Measurements from ENCODE around the gene ANKFY1.

Gene ANKFY1

GRCh38 chr17:4162775-4163466 lies 100.9 kb downstream of the ANKFY1 start:
- TF ChIP-seq CTCF (IDR thresholded peaks at IDR 0.05; ENCODE audit: low read depth, low read length): no peak
- no peak for DNase-seq (ENCODE audit: extremely low read depth, low read depth)

- no peak for DNase-seq (ENCODE audit: extremely low read depth, low read depth)
- no peak for TF ChIP-seq CTCF (IDR thresholded peaks at IDR 0.05; ENCODE audit: low read depth, low read length)
These were observed 101.5 kb downstream of the ANKFY1 start for GRCh38 chr17:4162321-4162720.

- no peak for TF ChIP-seq CTCF (IDR thresholded peaks at IDR 0.05; ENCODE audit: low read depth, low read length)
- no peak for DNase-seq (ENCODE audit: extremely low read depth, low read depth)
These were observed 101.8 kb downstream of the ANKFY1 start for GRCh38 chr17:4161967-4162305.

GRCh38 chr17:4161192-4161966 lies 102.4 kb downstream of the ANKFY1 start:
- peak; percentile 51 for TF ChIP-seq CTCF (IDR thresholded peaks at IDR 0.05; ENCODE audit: low read depth, low read length)
- peak; percentile 89 for DNase-seq (ENCODE audit: extremely low read depth, low read depth)

GRCh38 chr17:4160294-4160859 lies 103.4 kb downstream of the ANKFY1 start:
- DNase-seq (ENCODE audit: extremely low read depth, low read depth): no peak
- TF ChIP-seq CTCF (IDR thresholded peaks at IDR 0.05; ENCODE audit: low read depth, low read length): no peak

- no peak for DNase-seq (ENCODE audit: extremely low read depth, low read depth)
- TF ChIP-seq CTCF (IDR thresholded peaks at IDR 0.05; ENCODE audit: low read depth, low read length): no peak
These were observed 104.0 kb downstream of the ANKFY1 start for GRCh38 chr17:4159761-4160160.

All from AG09319 (cell line).